GM18511 (cell line): Measurements from ENCODE around the gene ADRM1.

Experiments used
- ATAC-seq: cut with Tn5 transposase; IDR thresholded peaks from one replicate; pipeline ENCODE4 v1.9.1; 2021; ENCODE audit warnings: mild to moderate bottlenecking, moderate library complexity; ENCODE audit not compliant: unreplicated experiment

Gene ADRM1

GRCh38 chr20:62323146-62323979, 20.6 kb downstream of the ADRM1 start:
- ATAC-seq: no peak

DNA sequence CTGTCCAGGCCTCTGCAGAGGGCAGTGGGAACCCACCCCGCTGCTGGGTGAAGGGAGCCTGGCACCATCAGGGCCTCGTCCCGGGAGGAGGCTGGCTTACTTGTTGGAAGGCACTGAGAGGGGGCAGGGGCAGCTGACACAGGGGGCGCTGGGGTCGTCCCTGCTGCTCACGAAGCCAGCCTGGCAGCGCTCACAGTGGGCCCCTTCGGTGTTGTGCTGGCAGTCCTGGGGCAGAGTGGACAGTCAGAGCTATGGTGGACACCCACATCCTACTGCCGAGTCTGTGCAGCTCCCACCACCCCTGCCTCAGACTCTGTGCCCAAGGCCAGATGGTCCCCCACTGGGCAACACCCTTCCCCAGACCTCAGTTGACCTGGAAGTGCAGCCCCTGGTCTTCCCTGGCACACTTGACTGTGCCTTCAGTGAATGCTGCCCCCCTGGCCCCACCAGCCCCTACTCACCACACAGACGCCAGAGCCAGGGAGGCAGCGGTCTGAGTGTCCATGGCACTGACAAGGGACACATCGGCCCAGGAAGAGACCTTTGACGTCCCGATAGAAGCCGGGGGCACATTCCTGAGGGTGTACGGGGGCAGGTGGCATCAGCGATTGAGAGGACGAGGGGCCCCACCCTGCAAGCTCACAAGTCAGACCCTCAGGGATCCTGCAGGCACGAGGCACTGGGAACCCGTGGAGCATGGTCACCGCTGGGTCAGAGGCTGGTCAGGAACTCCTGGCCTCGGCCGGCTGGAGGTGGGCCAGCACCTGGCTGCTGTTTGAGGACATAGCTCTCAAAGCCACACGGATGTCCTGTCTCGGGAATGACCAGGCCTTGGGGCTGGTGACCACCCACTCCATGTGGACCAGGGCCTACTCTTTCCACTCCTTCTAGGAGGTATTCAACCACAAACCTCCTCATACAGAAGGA, 21.4 kb downstream of the ADRM1 start:
- ATAC-seq: no peak

- ATAC-seq: no peak
These were observed 22.5 kb downstream of the ADRM1 start for GRCh38 chr20:62325172-62325905.

GRCh38 chr20:62326559-62326958, 23.8 kb downstream of the ADRM1 start:
- no peak for ATAC-seq

- ATAC-seq: no peak
These were observed 24.3 kb downstream of the ADRM1 start for GRCh38 chr20:62326959-62327725.

DNA sequence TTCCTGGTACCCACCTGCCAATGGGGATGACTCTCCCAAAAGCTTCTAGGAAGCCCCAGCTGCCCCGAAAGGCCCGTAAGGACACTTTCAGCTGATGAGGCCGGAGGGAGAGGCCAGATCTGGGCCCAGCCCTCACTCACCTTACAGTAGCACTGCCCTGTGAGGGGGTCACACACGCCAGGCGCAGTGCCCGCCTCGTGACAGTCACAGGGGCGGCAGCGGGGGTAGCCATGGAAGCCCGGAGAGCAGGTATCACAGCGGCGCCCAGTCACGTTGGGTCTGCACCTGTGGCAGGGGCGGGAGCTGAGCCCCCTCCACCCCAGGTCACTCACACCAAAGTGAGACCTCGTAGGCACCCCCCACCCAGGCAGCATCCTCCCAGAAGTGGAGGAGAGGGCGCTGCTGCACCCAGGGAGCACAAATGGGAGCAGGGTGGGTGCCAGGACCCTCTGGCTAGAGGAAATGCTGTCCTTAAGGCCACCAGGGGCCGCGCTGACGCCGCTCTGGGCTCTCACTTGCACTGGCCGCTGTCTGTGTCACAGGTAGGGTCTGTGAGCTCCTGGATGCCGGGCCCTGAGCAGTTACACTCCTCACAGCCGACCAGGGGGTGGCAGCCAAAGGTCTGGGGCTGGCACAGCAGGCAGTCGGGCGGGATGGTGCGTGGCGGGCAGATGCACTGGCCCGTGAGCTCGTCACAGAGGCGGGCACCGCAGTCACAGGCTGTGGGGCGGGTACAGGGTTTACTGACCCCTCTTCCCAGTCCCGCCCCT, 25.1 kb downstream of the ADRM1 start:
- no peak for ATAC-seq

- ATAC-seq: no peak
These were observed 26.0 kb downstream of the ADRM1 start for GRCh38 chr20:62328684-62329388.

GRCh38 chr20:62329389-62330377, 26.9 kb downstream of the ADRM1 start:
- ATAC-seq: no peak

DNA sequence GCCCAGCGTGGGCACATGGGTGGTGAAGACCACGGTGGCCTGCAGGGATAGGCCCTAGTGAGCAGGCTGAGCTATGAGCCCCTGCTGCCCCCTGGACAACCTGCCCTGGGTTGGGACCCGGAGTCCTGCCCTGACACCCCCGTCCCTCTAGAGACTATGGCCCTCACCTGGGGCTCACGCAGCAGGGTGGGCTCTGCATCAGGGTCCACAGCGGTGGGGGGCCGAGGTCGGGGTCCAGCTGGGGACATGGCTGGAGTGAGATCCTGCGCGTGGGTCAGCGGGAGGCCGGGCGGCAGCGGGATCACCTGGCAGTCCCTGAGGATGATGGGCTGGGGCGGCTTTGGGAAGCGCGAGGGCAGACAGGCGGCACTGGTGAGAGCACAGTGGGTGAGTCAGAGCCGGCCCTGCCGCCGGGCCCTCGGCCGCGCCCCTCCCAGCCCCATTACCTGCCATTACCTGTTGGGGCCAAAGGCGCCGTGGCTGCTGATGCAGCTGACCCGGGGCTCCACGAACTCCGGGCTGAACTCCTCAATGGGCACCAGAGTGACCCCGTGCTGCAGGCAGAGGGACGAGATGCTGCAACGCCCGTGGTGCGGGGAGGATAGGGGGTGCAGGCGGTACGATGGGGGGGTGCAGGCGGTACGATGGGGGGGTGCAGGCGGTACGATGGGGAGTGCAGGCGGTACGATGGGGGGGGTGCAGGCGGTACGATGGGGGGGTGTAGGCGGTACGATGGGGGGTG, 27.9 kb downstream of the ADRM1 start:
- no peak for ATAC-seq

- ATAC-seq: no peak
These were observed 28.6 kb downstream of the ADRM1 start for GRCh38 chr20:62331347-62331746.

DNA sequence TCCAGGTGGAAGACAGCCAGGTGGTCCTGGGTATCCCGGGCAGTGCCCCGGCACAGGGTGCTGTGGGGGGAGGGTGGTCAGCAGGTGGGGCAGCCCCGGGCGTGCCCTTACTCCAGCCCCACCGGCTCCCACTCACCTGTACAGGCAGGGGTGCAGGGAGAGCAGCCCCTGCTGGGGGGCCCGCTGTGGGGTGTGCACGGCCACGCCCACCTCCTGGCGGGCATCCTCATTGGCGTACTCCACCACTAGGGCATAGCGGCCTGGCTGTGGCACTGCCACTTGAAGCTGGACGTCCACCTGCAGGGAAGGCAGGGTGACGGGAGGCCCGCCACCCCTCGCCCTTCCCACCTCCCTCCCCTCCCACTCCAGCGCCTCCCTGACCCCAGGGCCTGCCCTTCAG, 29.6 kb downstream of the ADRM1 start:
- no peak for ATAC-seq

DNA sequence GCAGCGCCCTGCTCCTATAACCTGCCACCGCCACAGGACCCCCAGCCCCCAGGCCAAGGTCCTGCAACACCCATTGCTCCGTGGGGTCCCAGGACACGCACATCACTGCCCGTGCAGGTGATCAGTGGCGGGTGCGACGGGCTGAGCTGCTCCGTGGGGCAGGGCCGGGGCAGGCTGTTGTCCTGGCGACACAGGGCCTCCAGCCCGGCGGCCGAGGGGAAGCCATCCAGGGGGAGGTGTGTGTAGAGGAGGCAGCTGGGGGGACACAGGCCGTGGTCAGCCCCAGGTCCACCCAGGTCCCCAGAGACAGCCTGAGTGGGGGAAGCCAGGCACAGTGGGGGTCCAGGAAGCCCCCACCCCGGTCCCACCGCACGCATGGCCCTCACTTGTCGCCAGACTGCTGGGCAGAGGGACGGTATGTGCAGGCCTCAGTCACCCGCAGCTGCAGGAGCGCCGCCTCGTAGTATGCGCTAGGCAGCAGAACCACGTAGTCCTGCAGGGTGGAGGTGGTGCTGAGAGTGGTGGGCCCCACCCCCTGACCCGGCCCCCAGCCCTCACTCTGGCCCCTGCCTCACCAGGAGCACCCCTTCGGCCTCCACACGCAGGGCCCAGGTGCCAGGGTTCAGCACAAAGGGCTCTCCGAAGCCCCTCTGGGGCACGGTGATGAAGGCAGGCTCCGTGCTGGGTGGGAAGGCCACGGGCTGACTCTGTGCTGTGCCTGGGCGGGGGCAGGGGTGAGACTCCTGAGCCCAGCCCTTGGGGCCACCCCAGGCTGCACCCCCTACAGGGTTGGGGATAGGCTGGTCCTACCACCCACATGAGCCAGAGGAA, 30.4 kb downstream of the ADRM1 start:
- no peak for ATAC-seq

DNA sequence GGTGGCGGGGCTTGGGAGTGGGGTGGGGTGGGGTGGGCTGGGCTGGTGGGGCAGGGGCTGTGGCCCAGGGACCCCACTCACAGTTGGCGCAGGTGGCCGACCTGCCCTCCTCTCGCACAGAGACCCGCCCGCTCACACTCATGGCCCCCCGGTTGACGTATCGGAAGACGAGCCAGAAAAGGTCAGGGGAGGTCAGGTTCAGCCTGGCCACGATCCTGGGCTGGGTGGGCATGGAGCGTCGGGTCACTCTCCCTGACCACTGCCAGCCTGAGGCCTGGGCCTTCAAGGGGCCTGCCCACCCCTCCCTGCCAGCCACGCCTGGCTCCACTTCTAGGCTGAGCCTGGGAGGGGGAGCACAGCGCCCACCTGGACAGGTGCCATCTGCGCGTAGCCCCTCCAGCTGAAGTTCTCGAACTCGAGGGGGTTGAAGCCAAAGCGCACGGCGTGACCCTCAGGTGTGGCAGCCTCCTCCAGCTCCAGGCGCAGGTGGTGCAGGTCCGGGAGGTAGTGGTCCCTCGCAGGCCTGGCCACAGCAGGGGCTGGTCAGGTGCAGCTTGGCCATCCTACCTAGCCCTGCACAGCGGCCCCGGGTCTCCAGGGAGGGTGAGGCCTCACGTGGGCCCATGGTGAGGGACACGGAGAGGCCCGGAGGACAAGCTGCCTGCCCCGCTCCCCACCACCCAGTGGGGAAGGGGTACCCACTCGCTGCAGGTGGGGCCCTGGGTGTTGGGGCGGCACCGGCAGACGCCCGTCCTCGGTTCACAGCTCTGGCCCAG, 31.2 kb downstream of the ADRM1 start:
- no peak for ATAC-seq

GRCh38 chr20:62334881-62335280, 32.1 kb downstream of the ADRM1 start:
- ATAC-seq: no peak

GRCh38 chr20:62335532-62335931, 32.7 kb downstream of the ADRM1 start:
- ATAC-seq: no peak

DNA sequence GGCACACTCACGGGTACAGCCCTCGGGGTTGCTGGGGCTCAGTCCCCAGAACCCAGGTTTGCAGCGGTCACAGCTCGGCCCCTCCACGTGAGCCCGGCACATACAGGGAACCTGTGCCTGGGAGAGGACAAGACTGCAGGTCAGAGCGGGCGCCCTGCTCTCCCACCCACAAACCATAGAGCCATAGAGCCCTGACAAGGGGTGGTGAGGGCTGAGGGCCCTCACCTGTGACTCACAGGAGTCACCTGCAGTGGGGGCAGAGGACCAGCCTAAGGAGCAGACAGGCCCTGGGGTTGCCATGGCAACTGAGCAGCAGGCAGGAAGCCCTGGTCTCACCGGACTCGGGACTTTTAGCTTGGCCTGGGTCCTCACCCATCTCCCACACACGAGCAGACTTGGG, 33.5 kb downstream of the ADRM1 start:
- no peak for ATAC-seq
